GM21619 (cell line): ENCODE measurements around the gene GSK3A.

Experiments used
- ATAC-seq: cut with Tn5 transposase; IDR thresholded peaks from one replicate; pipeline ENCODE4 v1.9.1; 2021; ENCODE audit not compliant: unreplicated experiment

Gene GSK3A

GRCh38 chr19:42281146-42281826 lies 38.9 kb upstream of the GSK3A start:
- no peak for ATAC-seq

GRCh38 chr19:42280815-42281145 lies 38.4 kb upstream of the GSK3A start:
- no peak for ATAC-seq

- peak; percentile 27 for ATAC-seq
Measured at GRCh38 chr19:42279902-42280814, 37.8 kb upstream of the GSK3A start.

GRCh38 chr19:42279155-42279901 lies 36.9 kb upstream of the GSK3A start:
- ATAC-seq = no peak

DNA sequence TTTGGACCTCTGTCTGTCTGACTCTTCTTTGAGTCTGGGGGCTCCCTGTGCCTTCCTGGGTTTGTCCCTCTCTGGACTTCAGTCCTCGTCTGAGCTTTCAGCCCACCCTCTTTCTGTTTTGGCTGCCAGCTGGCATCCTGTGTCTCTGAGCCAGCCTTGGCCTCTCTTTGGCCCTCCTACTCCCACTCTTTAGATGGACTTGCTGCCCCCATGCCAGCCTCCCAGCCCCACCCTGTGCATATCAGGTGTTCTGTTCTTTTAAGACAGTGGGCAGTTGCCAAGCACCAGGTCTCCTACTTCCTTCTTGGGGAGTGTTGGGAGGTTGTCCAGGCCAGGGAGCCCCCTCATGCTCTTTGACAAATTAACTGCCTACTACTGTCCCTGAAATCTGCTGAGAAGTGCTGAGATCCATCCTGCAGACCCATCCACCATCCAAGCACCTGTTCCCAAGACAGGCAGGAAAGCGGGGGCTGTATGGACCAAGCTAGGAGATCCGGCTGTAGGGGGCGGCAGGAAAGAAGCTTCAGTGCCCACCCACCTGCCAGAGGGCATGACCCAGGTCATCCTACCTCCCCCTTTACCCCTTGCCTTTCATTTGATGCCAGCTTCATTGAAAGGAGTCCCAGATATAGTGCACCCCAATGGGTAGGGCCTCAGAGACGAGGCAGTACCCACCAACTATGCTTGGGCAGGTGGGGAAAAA lies 36.2 kb upstream of the GSK3A start:
- no peak for ATAC-seq

DNA sequence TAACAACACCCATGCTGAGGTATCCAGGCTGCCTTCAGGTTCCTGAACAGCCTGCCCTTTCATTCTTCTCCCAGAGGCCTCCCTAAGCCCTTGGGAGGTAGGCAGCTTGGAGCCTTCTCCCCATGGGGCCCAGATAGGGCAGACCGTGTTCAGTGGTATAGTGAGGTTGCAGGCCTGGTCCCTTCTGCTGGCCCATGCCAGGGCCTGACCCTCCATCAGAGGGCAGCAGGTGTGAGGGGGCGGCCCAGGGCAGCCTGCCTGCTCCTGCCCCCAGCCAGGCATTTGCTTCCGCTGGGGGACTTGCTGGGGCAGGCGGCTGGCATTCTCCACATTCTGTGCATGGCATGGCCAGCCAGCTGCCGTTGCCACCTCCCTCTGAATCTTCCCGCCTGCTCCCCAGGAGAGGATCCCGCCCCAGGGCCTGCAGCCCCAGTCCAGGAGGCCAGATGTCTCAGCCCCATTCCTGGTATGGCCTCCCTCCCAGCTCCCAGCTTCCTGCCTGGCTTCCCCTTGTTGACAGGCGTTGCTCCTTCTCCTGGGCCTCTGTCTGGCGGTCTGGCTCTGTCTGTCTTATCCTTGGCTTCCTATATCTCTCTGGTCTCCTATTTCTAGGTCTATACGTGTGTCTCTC lies 35.5 kb upstream of the GSK3A start:
- no peak for ATAC-seq

DNA sequence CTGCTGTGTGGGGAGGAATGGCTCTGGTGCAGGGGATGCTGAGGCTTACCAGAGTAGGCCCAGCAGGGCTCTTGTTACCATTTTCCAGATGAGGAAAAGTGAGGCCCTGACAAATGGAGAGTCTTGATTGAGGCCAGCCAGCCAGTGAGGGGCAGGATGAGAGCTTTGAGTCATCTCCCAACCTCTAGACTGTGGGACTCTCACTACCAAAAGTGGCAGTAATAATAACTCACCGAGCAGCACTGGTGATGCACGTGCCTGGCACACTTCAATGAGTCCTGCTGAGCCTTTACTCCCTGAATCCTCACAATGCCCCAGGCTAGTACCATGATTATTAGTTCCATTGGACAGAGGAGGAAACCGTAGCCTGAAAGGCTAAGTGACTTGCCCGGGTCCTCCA lies 34.4 kb upstream of the GSK3A start:
- ATAC-seq = no peak

- ATAC-seq = no peak
Measured at GRCh38 chr19:42276284-42276683, 33.9 kb upstream of the GSK3A start.

DNA sequence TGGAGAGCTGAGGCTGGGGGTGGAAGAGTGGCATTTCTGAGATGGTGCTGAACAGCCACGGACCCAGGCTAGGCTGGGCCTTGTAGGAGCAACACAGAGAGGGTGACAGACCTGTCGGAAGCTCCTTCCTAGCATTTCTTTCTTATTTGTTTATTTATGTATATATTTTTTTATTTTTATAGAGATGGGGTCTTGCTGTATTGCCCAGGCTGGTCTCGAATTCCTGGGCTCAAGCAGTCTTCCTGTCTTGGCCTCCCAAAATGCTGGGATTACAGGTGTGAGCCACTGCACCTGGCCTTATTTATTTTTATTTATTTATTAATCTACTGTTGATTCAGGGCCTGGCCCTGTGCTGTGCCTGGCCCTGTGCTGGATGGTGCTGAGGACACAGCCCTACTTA lies 33.1 kb upstream of the GSK3A start:
- no peak for ATAC-seq

GRCh38 chr19:42275103-42275502 lies 32.7 kb upstream of the GSK3A start:
- no peak for ATAC-seq

DNA sequence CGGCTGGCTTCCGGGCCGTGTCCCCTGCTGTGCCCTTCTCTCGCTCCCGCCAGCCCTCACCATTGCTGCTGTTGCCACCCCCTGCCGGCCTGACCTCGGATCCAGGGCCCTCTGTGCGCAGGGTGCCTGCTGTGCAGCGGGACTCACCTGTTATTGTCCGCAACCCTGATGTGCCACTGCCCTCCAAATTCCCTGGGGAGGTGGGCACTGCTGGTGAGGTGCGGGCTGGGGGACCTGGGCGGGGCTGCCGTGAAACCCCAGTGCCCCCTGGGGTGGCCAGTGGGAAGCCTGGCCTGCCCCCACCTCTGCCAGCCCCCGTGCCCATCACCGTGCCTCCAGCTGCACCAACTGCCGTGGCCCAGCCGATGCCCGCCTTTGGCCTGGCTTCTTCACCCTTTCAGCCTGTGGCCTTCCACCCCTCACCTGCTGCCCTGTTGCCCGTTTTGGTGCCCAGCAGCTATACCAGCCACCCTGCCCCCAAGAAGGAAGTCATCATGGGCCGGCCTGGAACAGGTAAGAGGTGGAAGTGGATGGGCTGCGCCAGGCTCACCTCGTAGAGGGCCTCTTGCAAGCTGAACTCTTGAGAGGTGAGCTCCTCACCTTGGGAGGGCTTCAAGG lies 31.8 kb upstream of the GSK3A start:
- ATAC-seq = no peak

GRCh38 chr19:42273407-42274064 lies 31.1 kb upstream of the GSK3A start:
- no peak for ATAC-seq

DNA sequence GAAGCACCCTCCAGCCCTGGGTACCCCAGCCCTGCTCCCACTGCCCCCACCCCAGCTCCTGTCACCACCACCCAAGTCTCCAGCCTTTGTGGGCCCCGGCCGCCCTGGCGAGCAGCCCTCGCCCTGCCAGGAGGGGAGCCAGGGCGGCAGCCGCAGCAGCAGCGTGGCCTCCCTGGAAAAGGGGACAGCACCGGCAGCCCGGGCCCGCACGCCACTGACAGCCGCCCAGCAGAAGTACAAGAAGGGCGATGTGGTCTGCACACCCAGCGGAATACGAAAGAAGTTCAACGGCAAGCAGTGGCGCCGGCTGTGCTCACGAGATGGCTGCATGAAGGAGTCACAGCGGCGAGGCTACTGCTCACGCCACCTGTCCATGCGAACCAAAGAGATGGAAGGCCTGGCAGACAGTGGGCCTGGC lies 30.6 kb upstream of the GSK3A start:
- ATAC-seq = no peak

DNA sequence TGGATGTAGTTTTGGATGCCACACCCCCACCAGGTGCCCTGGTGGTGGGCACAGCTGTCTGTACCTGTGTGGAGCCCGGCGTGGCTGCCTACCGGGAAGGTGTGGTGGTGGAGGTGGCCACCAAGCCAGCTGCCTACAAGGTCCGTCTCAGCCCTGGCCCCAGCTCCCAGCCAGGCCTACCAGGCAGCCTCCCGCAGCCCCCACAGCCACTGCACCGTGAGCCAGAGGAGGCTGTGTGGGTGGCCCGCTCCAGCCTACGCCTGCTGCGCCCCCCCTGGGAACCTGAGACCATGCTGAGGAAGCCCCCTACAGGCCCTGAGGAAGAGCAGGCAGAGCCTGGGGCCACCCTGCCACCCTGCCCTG lies 30.1 kb upstream of the GSK3A start:
- no peak for ATAC-seq

DNA sequence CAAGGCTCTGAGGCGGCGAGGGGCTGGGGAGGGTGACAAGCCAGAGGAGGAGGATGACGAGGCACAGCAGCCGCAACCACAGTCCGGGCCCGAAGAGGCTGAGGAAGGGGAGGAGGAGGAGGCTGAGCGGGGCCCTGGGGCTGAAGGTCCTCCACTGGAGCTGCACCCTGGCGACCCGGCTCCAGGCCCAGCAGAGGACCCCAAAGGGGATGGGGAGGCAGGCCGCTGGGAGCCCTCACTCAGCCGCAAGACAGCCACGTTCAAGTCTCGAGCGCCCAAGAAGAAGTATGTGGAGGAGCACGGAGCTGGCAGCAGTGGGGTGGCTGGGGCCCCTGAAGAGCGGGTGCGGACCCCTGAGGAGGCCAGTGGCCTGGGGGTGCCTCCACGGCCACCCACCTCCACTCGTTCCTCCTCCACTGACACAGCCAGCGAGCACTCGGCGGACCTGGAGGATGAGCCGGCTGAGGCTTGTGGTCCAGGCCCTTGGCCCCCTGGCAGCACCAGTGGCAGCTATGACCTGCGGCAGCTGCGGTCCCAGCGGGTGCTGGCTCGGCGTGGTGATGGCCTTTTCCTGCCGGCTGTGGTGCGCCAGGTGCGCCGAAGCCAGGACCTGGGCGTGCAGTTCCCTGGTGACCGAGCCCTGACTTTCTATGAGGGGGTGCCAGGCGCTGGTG lies 29.6 kb upstream of the GSK3A start:
- ATAC-seq = no peak

DNA sequence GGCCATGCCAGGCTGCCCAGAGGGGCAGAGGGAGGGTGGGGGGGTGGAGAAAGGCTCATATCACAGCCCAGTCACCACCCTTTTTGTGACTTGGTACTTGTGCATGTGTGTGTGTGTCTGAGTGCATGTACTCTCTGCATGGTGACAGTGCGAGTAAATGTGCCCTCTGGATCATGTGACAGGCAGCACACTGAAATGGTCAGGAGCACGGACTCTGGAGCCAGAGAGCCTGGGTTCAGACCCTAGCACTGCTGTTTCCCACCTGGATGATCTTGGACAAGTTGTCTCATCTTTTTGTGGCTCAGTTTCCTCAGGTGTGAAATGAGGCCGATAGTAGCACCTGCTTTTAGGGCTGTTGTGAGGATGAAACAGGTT lies 28.6 kb upstream of the GSK3A start:
- no peak for ATAC-seq

DNA sequence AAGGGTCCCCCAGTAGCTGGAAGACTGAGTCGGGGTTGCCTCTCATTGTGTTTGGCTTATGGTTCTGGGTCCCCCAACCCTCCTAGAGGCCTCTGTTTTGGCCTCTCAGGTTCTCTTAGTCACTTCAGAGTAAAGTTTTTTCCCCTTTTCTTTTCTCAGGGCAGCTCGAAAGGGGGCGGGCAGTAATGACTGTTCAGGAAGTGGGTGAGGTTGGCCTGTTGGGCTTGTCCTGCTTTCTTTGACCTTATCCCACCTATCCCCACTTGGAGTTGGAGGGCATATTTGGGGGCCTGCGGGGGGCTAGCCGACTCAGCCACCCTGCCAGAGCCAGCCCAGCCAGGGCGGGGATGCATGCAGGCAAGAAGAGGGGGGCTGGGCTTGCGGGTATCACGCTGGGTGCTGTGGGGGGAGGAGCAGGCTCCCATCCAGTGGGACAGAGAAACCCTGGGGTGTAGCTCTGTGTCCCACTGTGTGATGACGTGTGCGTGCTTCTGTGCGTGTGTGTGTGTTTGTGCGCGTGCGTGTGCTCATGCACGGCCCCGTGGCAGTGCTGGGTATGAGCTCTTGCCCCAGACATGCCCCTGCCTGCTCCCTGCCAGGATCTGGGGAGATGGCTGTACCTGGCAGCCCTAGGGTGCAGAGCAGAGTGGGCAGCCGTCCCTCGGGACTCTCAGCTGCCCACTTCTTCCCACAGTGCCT lies 28.1 kb upstream of the GSK3A start:
- no peak for ATAC-seq

- no peak for ATAC-seq
Measured at GRCh38 chr19:42269478-42270345, 27.3 kb upstream of the GSK3A start.
